Activated T-helper 1 cell treated with anti-CD3 and anti-CD28 coated beads, Interleukin-2, amount 50 U/mL, for 16 hours (primary cell): Measurements from ENCODE around the gene EPRS1.
"Not testable (repeated sequence)": the region's sequence is repeated elsewhere in the genome, so short reads cannot be mapped to it uniquely, and the experiment has no call there.

Experiments used
- DNase-seq, 2 donors: peaks; one replicate each; pipeline ENCODE4 v3.0.0-alpha.2; 2020; ENCODE audit warnings: low read depth in 1 of 2, low spot score in 1 of 2

Gene EPRS1

GRCh38 chr1:220040028-220040596, 6.2 kb downstream of the EPRS1 start:
- DNase-seq = no peak

DNA sequence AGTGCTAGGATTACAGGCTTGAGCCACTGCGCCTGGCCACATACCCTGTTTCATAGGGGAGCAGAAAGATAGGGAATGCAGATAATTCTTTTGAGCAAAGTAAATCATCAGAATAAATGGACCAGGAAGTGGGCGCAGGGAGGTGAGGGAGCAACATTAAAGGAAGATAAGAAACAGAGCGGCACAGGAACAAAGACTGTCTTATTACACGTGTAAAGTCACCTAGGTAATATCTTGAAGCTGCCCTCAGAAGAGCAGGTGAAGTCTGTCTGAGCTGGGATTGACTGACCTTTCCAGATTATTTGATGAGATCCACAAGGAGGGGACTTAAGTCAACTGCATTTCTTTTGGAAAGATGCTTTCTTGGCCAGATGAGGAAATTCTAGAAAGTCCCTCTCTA, 7.7 kb downstream of the EPRS1 start:
- no peak for DNase-seq

- not testable (repeated sequence) for DNase-seq
Measured at GRCh38 chr1:220037810-220038209, 8.5 kb downstream of the EPRS1 start.

DNA sequence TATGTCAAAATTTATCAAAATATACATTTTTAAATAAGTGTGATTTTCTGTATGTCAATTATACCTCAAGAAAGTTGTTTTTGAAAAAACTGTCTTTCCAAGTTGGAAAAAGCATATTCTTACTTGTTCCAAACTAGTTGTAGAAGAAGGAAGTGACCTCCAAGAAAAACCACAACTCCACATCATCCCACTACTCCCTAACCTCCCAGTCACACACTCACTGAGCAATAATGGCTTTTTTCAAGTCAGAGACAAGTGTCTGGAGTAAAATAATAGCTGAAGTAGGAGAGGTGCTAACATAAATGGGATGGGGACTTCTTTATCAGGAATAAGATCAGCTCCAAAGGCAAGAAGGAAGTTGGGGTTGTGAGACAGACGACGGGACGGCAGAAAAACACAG, 13.4 kb downstream of the EPRS1 start:
- no peak for DNase-seq

GRCh38 chr1:220031287-220031686, 15.0 kb downstream of the EPRS1 start:
- no peak for DNase-seq

DNA sequence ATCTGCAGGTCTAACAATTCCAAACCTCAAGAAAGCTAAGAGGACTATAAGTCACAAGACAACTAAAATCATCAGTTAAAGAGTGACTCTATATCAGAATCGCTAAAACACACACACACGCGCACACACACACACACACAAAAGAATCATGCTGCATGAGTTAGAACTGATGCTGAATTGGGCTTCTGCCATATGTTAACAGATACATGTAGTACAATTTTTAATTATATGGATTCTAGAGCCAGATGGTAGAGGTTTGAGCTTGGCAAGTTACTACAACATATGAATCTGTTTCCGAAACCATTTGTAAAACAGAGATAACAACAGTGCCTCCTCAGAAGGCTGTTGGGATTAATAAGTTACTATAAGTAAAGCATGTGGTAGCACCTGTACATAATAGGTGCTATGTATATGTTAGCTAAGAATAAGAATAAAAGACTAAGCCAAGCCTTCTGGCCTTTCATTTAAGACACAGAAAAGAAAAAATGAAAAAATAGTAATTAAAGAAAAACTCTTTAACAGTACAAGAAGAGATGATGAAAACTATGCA, 17.9 kb downstream of the EPRS1 start:
- no peak for DNase-seq

DNA sequence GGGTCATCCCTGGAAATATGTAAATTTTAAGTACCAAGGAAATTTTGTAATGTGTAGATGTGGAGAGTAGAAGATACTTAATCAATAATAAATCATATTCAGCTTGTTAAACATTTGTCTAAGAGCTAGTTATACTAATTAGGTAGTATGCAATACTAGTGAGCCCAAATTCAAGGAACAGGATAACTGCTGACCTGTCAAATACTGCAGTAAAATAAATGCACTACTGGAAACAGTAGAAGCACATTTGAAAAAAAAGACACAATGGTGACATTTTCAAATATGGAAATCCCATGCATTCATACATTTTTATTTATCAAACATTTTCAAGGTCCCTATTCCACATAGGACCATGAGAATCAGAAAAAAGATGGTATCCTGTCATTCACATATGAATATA, 27.2 kb downstream of the EPRS1 start:
- DNase-seq = no peak

- DNase-seq = no peak
Measured at GRCh38 chr1:220013497-220013896, 32.8 kb downstream of the EPRS1 start.

DNA sequence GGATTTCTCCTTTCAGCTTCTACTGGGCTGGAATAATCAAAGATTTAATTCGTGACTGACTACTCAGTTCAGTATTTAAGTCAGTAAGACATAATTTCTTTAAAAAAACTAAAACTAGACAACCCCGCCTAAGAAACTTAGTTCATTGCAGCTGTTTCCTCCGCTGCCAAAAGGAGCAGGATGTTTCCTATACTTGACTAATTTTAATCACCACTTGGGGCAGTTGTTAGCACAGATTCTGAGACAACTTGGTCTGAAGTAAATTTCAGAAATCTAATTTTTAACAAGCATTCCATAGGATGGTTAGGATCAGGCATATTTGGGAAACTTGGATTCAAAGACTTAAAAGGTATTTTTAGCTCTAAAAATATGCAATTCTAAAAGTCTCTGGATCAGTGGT, 34.0 kb downstream of the EPRS1 start:
- no peak for DNase-seq

- DNase-seq = no peak
Measured at GRCh38 chr1:220011620-220012019, 34.7 kb downstream of the EPRS1 start.

DNA sequence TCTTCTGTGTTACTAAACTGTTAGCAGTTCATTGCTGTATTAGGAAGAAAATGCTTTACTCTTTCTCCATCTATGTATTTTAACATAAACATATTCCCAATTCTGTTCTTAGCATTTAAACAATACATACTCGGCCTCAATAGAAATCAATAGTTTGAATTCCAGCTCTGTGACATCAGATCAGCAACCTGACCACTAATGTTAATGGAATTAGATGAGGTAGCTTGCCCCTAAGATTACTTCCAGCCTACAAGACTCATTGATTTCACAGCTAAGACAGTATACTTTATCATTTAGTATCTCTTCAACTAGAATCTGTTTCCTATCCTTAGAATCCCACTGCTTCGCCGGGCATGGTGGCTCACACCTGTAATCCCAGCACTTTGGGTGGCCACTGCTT, 38.9 kb downstream of the EPRS1 start:
- DNase-seq = no peak

GRCh38 chr1:220005489-220005888, 40.8 kb downstream of the EPRS1 start:
- DNase-seq = no peak

DNA sequence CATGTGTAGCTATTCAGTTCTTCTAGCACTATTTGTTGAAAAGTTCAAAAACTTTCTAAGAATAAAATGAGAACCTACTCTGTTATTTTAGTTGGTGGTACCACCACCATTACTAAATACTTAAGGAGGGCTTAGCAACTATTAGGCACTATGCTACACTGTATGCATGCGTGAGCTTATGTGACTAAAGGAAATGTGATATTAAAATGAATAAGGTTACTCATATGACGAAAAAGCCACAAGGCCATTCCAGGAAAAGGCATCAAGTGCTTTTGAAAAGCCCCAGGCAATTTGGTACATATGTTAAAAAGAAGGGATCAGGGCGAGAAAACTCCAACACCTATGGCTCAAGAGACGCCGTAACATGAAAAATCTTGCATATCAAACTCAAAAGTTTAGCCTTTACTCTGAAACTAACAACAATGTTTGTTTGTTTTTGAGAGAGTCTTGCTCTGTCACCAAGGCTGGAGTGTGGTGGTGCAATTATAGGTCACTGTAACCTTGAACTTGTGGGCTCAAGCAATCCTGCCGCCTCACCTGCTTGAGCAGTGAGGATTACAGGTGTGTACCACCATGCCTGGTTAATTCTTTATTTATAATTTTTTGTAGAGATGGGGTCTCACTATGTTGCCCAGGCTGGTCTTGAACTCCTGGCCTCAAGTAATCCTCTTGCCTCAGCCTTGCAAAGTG, 42.5 kb downstream of the EPRS1 start:
- DNase-seq = no peak

GRCh38 chr1:220003015-220003414, 43.3 kb downstream of the EPRS1 start:
- DNase-seq = no peak

DNA sequence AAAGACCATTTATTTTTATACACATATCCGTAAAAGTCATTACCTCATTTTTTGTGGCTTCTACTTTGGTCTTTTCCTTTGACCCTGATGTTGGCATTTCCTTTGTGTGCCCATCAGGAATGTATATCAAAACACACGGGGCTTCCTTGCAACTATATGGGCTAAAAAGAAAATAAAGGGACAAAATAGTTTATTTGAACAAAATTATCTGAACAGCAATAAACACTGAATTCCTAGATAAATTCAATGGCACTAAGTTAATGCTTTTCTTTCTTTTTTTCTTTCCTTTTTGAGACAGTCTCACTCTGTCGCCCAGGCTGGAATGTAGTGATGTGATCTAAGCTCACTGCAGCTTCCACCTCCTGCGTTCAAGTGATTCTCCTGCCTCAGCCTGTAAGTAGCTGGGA, 45.2 kb downstream of the EPRS1 start:
- no peak for DNase-seq

DNA sequence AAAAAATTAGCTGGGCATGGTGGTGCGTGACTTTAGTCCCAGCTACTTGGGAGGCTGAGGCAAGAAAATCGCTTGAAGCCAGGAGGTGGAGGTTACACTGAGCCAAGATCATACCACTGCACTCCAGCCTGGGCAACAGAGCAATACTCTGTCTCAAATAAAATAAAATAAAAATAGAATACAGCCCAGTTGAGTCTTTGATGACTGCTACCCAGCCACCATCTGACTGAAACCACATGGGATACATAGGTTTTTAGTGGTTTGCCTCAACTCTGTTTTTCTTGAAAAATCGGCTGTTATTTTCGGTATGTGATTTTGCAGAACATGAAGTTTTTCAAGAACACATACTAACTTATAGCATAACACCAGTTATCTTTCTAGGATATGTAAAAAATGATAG, 46.5 kb downstream of the EPRS1 start:
- DNase-seq = no peak
